IPS-20b (cell line): ENCODE data around the gene MPC1L.
"Not testable (repeated sequence)": the region's sequence is repeated elsewhere in the genome, so short reads cannot be mapped to it uniquely, and the experiment has no call there.

ENCODE experiments used
- H3K27ac ChIP-seq: one replicate; pipeline ENCODE4 v1.5.1; 2013; ENCODE audit warnings: low read length
- H3K27me3 ChIP-seq: 2 replicates; pipeline ENCODE4 v1.6.1; 2013; ENCODE audit warnings: mild to moderate bottlenecking, low read length, inconsistent platforms; ENCODE audit not compliant: insufficient read depth
- H3K36me3 ChIP-seq: 2 replicates; pipeline ENCODE4 v1.6.1; 2013; ENCODE audit warnings: low read depth, mild to moderate bottlenecking, inconsistent platforms, low read length, moderate library complexity; ENCODE audit not compliant: insufficient read depth
- H3K4me1 ChIP-seq: 2 replicates; pipeline ENCODE4 v1.6.1; 2013; ENCODE audit warnings: mild to moderate bottlenecking, control low read depth, inconsistent platforms, low read length, moderate library complexity; ENCODE audit not compliant: insufficient read depth
- H3K4me3 ChIP-seq: 2 replicates; pipeline ENCODE4 v1.5.1; 2013; ENCODE audit warnings: mild to moderate bottlenecking, low read length, inconsistent platforms
- H3K9ac ChIP-seq: 2 replicates; pipeline ENCODE4 v1.6.1; 2013; ENCODE audit warnings: low read depth, mild to moderate bottlenecking, inconsistent platforms, low read length, moderate library complexity
- H3K9me3 ChIP-seq: 2 replicates; pipeline ENCODE4 v1.6.1; 2013; ENCODE audit warnings: mild to moderate bottlenecking, low read depth, low read length, inconsistent platforms; ENCODE audit not compliant: insufficient read depth

MPC1L gene

DNA sequence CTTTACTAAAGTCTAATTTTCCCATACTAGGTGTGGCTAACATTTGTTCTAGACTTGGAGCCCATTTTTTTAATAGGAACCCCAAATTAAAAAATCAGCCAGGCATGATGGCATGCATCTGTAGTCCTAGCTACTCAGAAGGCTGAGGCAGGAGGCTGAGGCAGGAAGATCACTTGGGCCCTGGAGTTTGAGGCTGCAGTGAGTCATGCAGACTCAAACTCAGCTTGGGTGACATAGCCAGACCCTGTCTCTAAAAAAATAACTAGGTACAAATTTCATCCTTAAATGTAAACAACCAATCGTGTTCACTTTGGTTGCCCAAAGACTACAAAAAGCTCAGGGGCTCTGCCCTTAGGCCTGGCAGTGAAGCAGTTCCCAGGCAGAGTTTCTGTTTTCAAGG lies 35.6 kb upstream of the MPC1L start:
- H3K4me1 ChIP-seq, H3K27me3 ChIP-seq, H3K9ac ChIP-seq, H3K9me3 ChIP-seq, H3K27ac ChIP-seq, H3K4me3 ChIP-seq: not testable (repeated sequence)
- H3K36me3 ChIP-seq, result peaks cover 10% of the 10 kb centered on the region; the same call in 1 of the 2 replicates

- not testable (repeated sequence) for H3K4me1 ChIP-seq, H3K4me3 ChIP-seq, H3K9ac ChIP-seq, H3K27ac ChIP-seq, H3K27me3 ChIP-seq, H3K9me3 ChIP-seq
- H3K36me3 ChIP-seq, result peaks cover 17% of the 10 kb centered on the region; the same call in 1 of the 2 replicates
These were observed 33.5 kb upstream of the MPC1L start for GRCh38 chrX:40589616-40590321.

GRCh38 chrX:40603446-40603845 lies 19.8 kb upstream of the MPC1L start:
- Histone ChIP-seq H3K27me3 (no peaks in the 10 kb centered on the region), H3K27ac (no peak overlapping the region), H3K9ac (no peak overlapping the region), H3K4me1 (no peaks in the 10 kb centered on the region), H3K4me3 (no peak overlapping the region), H3K9me3 (no peaks in the 10 kb centered on the region), H3K36me3 (peaks cover 33% of the 10 kb centered on the region)

DNA sequence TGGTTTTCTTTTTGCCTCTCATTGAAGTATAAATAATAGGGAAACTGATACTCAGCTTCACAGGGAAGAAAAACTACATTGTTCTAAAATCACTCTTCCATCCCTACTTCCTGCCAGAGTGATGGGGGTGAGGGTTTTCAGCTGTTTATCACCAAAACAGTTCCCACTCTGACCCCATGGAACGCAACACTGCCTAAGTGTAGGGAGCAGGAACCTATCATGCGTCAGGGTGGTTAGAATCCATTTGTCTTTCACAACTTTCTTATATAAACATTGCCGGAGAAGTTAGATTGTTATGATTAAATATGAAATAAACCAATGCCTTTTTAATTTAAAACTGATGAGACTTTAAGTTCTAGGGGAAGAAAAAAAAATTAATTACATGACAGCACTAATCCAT lies 15.8 kb upstream of the MPC1L start:
- Histone ChIP-seq H3K27me3 (no peaks in the 10 kb centered on the region), H3K4me1 (no peaks in the 10 kb centered on the region), H3K9ac (no peak overlapping the region), H3K4me3 (no peak overlapping the region), H3K36me3 (no peaks in the 10 kb centered on the region), H3K9me3 (no peaks in the 10 kb centered on the region), H3K27ac (no peak overlapping the region)

GRCh38 chrX:40612511-40612910 lies 10.7 kb upstream of the MPC1L start:
- Histone ChIP-seq H3K9me3 (no peaks in the 10 kb centered on the region), H3K4me1 (no peaks in the 10 kb centered on the region), H3K36me3 (no peaks in the 10 kb centered on the region), H3K27ac (no peak overlapping the region), H3K4me3 (no peak overlapping the region), H3K27me3 (no peaks in the 10 kb centered on the region), H3K9ac (no peak overlapping the region)

- Histone ChIP-seq H3K36me3 (no peaks in the 10 kb centered on the region), H3K4me3 (no peak overlapping the region), H3K27me3 (no peaks in the 10 kb centered on the region), H3K27ac (no peak overlapping the region), H3K4me1 (no peaks in the 10 kb centered on the region), H3K9ac (no peak overlapping the region), H3K9me3 (no peaks in the 10 kb centered on the region)
These were observed 7.3 kb upstream of the MPC1L start for GRCh38 chrX:40615976-40616375.

DNA sequence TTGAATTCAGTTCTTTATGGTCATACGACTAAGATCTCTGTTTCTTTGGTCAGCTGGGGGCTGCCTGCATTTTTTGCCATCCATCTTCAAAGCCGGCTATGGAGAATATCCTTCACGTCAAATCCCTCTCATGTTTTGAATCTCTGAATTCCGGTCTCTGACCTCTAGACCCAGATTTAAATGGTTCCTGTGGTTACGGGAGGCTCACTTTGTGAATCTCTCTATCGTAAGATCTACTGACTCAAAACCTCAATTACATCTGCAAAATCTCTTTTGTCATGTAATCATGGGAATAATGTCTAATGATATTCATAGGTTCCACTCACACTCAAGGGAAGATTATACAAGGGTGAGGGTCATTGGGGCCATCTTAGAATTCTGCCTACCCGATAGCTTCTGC lies 5.7 kb upstream of the MPC1L start:
- Histone ChIP-seq H3K9ac (no peak overlapping the region), H3K27ac (no peak overlapping the region), H3K9me3 (no peaks in the 10 kb centered on the region), H3K36me3 (no peaks in the 10 kb centered on the region), H3K4me1 (no peaks in the 10 kb centered on the region), H3K4me3 (no peak overlapping the region), H3K27me3 (no peaks in the 10 kb centered on the region)

DNA sequence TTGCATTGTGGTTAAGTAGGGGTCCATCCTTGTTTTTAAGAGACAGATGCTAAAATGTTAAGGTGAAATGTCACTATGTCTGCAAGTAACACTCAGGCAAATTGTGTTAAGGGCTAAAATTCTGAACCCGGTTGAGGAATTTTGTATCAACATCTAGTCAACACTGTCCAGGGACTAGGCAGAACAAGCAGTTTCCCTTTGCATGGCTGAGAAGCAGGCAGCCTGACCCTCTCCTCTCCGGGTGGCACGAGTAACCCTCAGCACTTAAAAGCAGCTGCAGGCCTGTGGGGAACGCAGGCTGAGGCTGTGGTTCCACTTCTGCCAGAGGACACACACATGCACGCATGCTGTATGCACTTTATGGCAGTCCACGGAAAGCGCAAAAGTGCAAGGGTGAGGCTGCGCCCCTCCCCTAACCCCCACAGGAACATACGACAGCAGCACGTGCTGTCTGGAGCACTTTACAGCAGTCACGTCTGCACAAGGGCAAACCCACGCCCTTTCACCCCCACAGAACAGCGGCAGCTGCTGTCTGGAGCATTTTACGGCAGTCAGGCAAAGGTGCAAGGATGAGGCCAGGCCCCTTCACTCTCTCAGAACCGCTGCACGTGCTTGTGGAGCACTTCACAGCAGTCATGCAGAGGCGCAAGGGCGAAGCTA lies 619 bp upstream of the MPC1L start:
- H3K4me1 ChIP-seq, result no peaks in the 10 kb centered on the region
- H3K27ac ChIP-seq, result no peak overlapping the region
- H3K9ac ChIP-seq, result no peak overlapping the region
- H3K36me3 ChIP-seq, result 0 out of 2 replicates have a peak, but pooled peaks cover 2% of the 10 kb centered on the region
- no peaks in the 10 kb centered on the region for H3K27me3 ChIP-seq
- no peak overlapping the region for H3K4me3 ChIP-seq
- no peaks in the 10 kb centered on the region for H3K9me3 ChIP-seq

GRCh38 chrX:40623665-40624064 lies 437 bp downstream of the MPC1L start:
- Histone ChIP-seq H3K9ac (no peak overlapping the region), H3K27ac (no peak overlapping the region), H3K4me1 (no peaks in the 10 kb centered on the region), H3K36me3 (peaks cover 11% of the 10 kb centered on the region; the same call in 1 of the 2 replicates), H3K27me3 (no peaks in the 10 kb centered on the region), H3K4me3 (no peak overlapping the region), H3K9me3 (no peaks in the 10 kb centered on the region)

GRCh38 chrX:40625294-40625693 lies 2.1 kb downstream of the MPC1L start:
- no peak overlapping the region for H3K4me3 ChIP-seq
- no peak overlapping the region for H3K9ac ChIP-seq
- H3K4me1 ChIP-seq, result no peaks in the 10 kb centered on the region
- no peaks in the 10 kb centered on the region for H3K9me3 ChIP-seq
- H3K36me3 ChIP-seq, result peaks cover 17% of the 10 kb centered on the region; the same call in 1 of the 2 replicates
- no peak overlapping the region for H3K27ac ChIP-seq
- H3K27me3 ChIP-seq, result no peaks in the 10 kb centered on the region

GRCh38 chrX:40628506-40628905 lies 5.3 kb downstream of the MPC1L start:
- Histone ChIP-seq H3K4me1 (no peaks in the 10 kb centered on the region), H3K36me3 (peaks cover 34% of the 10 kb centered on the region; the same call in 1 of the 2 replicates), H3K27ac (no peak overlapping the region)

DNA sequence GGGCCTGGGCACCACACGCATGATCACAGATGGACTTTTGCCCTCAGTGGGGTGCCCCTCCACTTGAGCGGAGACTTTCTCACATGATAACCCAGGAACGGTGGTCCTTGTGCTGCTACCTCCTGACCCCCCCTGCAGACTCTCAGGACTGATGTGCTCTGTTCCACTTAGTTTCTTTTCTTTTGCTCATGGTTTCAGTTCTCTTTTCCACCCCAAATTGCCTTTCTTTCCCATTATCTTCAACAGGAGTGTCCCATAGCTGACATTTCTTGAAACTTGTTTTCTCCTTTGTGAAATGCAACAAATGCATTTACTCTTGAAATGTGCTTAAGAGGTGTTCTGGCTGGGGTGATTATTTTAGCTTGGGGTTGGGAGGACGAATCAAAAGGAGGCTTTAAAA lies 9.0 kb downstream of the MPC1L start:
- Histone ChIP-seq H3K9me3 (no peaks in the 10 kb centered on the region), H3K36me3 (peaks cover 70% of the 10 kb centered on the region), H3K27me3 (no peaks in the 10 kb centered on the region), H3K4me3 (no peak overlapping the region), H3K9ac (no peak overlapping the region), H3K4me1 (no peaks in the 10 kb centered on the region), H3K27ac (no peak overlapping the region)

More at GRCh38 chrX:40628506-40628905, 5.3 kb downstream of the MPC1L start:
- Histone ChIP-seq H3K9ac (no peak overlapping the region), H3K9me3 (no peaks in the 10 kb centered on the region), H3K4me3 (no peak overlapping the region), H3K27me3 (no peaks in the 10 kb centered on the region)
